ENCODE measurements around the gene GOLGA1.

GOLGA1 gene

GRCh38 chr9:124835026-124835557 lies 105.8 kb downstream of the GOLGA1 start:
- no peak overlapping the region for H3K27ac Mint-ChIP-seq
- no peaks in the 10 kb centered on the region for H3K36me3 Mint-ChIP-seq (ENCODE audit: low read depth)
- no peaks in the 10 kb centered on the region for H3K4me1 Mint-ChIP-seq (ENCODE audit: low read depth)
- H3K9me3 Mint-ChIP-seq, result no peaks in the 10 kb centered on the region
- no peak overlapping the region for H3K4me3 Mint-ChIP-seq
- H3K27me3 Mint-ChIP-seq (ENCODE audit: low read depth), result peaks cover 10% of the 10 kb centered on the region
- DNase-seq (ENCODE audit: low spot score), result no peak

GRCh38 chr9:124834591-124834990 lies 106.3 kb downstream of the GOLGA1 start:
- Mint-ChIP-seq H3K27me3 (ENCODE audit: low read depth) (peaks cover 10% of the 10 kb centered on the region), H3K4me1 (ENCODE audit: low read depth) (no peaks in the 10 kb centered on the region), H3K27ac (no peak overlapping the region), H3K36me3 (ENCODE audit: low read depth) (no peaks in the 10 kb centered on the region), H3K4me3 (no peak overlapping the region), H3K9me3 (no peaks in the 10 kb centered on the region)
- no peak for DNase-seq (ENCODE audit: low spot score)

GRCh38 chr9:124831642-124832364 lies 109.1 kb downstream of the GOLGA1 start:
- no peak overlapping the region for H3K4me3 Mint-ChIP-seq
- H3K36me3 Mint-ChIP-seq (ENCODE audit: low read depth), result no peaks in the 10 kb centered on the region
- no peaks in the 10 kb centered on the region for H3K9me3 Mint-ChIP-seq
- H3K27me3 Mint-ChIP-seq (ENCODE audit: low read depth), result peaks cover 2% of the 10 kb centered on the region
- no peak for DNase-seq (ENCODE audit: low spot score)
- no peak overlapping the region for H3K27ac Mint-ChIP-seq
- no peaks in the 10 kb centered on the region for H3K4me1 Mint-ChIP-seq (ENCODE audit: low read depth)

GRCh38 chr9:124830593-124830992 lies 110.3 kb downstream of the GOLGA1 start:
- H3K27me3 Mint-ChIP-seq (ENCODE audit: low read depth), result peaks cover 2% of the 10 kb centered on the region

GRCh38 chr9:124829334-124829669 lies 111.6 kb downstream of the GOLGA1 start:
- no peak overlapping the region for H3K27ac Mint-ChIP-seq
- peaks cover under 1% of the 10 kb centered on the region for H3K27me3 Mint-ChIP-seq (ENCODE audit: low read depth)
- H3K4me3 Mint-ChIP-seq, result no peak overlapping the region
- DNase-seq (ENCODE audit: low spot score), result no peak
- no peaks in the 10 kb centered on the region for H3K4me1 Mint-ChIP-seq (ENCODE audit: low read depth)
- no peaks in the 10 kb centered on the region for H3K9me3 Mint-ChIP-seq
- no peaks in the 10 kb centered on the region for H3K36me3 Mint-ChIP-seq (ENCODE audit: low read depth)

More at GRCh38 chr9:124830593-124830992, 110.3 kb downstream of the GOLGA1 start:
- Mint-ChIP-seq H3K9me3 (no peaks in the 10 kb centered on the region), H3K4me3 (no peak overlapping the region), H3K27ac (no peak overlapping the region), H3K4me1 (ENCODE audit: low read depth) (no peaks in the 10 kb centered on the region), H3K36me3 (ENCODE audit: low read depth) (no peaks in the 10 kb centered on the region)
- DNase-seq (ENCODE audit: low spot score), result no peak

GRCh38 chr9:124828489-124829333 lies 112.2 kb downstream of the GOLGA1 start:
- Mint-ChIP-seq H3K9me3 (no peaks in the 10 kb centered on the region), H3K36me3 (ENCODE audit: low read depth) (no peaks in the 10 kb centered on the region), H3K27me3 (ENCODE audit: low read depth) (no peaks in the 10 kb centered on the region), H3K27ac (no peak overlapping the region), H3K4me3 (no peak overlapping the region), H3K4me1 (ENCODE audit: low read depth) (no peaks in the 10 kb centered on the region)
- no peak for DNase-seq (ENCODE audit: low spot score)
